Stimulated activated CD4-positive, alpha-beta T cell treated with anti-CD3 and anti-CD28 coated beads, Interleukin-12 subunit alpha, Interleukin-12 subunit beta, amount 100 ng/mL, for 24 hours (primary cell): ENCODE data around the gene CROCC2.
"Not testable (repeated sequence)": the region's sequence is repeated elsewhere in the genome, so short reads cannot be mapped to it uniquely, and the experiment has no call there.

Experiments used
- DNase-seq, 2 experiments: peaks; one replicate each; pipeline ENCODE4 v3.0.0-alpha.2; 2020; ENCODE audit warnings: low read depth in 2 of 2

Gene CROCC2

GRCh38 chr2:240966906-240967680 lies 61.0 kb downstream of the CROCC2 start:
- no peak for DNase-seq

- DNase-seq: no peak
These were observed 61.8 kb downstream of the CROCC2 start for GRCh38 chr2:240967681-240968621.

DNA sequence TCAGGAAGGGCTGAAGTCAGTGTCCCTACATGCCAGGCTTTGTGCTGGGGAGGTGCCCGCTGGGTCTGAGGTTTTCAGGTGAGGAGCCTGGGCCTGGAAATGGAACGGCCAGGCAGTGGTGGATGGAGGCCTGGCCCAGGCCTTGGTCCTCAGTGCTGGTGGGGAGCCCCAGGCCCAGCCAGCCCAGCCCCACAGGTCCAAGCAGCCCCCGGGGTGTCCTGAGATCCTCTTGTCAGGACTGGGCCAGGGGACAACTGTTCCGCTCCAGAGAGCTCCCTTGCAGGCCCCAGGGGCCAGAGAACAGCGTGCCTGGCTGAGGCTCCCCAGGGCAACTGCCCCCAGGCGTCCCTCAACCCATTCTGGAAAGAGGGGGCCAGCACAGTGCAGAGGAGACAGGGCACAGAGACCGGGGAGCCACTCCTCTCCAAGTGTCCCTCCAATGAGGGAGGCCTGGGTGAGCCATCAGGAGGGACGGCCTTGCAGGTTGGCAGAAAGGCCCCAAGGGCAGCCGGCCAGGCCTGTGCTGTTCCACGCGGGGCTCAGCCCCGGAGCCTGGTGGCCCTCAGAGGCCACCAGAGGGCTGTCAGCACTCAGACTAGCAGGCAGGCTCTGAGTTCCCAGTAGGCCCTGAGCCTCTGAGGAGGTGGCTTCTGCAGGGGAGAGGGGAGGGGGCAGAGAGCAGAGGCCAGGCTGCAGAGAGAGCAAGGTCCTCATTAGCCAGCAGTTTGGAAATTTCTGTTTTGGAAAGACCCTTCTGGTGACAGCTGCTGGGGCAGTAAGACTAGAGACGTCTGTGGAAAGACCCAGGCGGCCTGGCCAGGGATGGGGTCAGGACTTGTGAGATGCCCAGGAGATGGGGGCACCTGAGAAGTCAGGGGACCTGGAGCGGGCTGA lies 62.8 kb downstream of the CROCC2 start:
- no peak for DNase-seq

GRCh38 chr2:240970104-240970503 lies 64.0 kb downstream of the CROCC2 start:
- no peak for DNase-seq

- no peak for DNase-seq
These were observed 64.7 kb downstream of the CROCC2 start for GRCh38 chr2:240970816-240971215.

- DNase-seq: no peak
These were observed 66.1 kb downstream of the CROCC2 start for GRCh38 chr2:240972201-240972600.

DNA sequence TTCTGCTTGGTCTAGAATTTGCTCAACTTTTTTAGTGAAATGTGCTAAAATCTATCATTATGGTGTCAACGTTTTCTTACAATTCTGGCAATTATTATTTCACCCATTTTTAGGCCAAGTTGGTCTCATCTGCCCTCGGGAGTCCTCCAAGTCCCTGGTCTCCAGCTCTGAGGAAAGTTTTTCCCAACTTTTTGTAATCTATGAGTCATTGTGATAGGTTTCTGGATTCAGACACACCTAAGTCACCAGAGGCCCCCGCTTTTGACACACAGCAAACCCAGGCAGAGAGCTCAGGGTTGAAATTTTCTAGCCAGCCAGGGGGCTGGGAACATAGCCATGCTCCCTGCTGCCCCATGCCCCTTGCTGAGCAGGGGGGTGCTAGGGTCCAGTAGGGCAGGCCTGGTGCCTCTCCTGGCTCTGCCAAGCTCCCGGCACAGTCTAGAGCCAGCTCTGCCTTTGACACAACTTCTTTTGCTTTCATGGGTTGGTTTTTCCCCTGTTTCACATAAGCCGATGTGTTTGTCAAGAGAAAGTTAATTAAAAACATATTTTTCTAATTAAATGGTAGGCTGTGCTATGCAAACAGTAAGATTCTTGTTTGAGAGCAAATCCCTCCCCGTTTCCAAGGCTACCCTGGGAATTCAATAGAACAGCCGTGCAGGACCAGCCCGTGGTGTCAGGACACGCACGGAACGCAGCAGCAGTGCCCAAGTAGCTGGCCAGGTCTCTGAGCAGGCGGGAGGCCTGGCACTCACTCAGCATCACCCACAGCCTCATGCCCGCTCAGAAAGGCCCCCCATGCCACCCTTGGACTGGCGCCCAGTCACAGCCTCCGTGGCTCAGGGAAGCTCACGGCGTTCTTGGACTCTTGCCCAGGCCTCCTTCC lies 66.7 kb downstream of the CROCC2 start:
- no peak for DNase-seq

- no peak for DNase-seq
These were observed 68.8 kb downstream of the CROCC2 start for GRCh38 chr2:240974771-240975572.

DNA sequence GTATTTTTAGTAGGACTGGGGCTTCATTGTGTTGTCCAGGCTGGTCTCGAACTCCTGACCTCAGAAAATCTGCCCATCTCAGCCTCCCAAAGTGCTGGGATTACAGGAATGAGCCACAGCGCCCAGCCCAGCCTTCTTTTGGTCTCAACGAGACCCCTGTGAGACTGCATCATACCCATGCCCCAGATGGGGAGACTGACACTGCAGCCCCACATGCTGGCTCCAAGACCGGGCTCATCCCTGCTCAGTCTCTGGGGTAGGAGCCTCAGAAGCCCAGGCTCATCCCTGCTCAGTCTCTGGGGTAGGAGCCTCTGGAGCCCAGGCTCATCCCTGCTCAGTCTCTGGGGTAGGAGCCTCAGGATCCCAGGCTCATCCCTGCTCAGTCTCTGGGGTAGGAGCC lies 69.8 kb downstream of the CROCC2 start:
- not testable (repeated sequence) for DNase-seq

DNA sequence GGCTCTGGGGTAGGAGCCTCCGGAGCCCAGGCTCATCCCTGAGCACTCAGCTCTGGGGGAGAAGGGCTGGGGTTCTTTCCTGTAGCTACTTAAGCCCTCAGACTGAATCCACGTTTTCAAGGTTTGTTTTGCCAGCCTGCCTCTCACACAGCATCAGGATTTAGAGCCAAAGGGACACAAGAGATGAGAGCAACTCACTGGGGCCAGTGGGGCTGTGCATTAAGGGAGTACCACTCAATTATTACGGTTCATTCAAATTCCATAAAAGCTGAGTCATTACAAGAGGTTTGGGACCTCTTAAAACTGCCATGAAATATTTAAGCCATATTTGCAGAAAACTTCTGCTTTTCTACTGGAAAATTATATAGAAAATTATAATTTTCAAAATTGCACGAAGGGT lies 75.1 kb downstream of the CROCC2 start:
- no peak for DNase-seq

DNA sequence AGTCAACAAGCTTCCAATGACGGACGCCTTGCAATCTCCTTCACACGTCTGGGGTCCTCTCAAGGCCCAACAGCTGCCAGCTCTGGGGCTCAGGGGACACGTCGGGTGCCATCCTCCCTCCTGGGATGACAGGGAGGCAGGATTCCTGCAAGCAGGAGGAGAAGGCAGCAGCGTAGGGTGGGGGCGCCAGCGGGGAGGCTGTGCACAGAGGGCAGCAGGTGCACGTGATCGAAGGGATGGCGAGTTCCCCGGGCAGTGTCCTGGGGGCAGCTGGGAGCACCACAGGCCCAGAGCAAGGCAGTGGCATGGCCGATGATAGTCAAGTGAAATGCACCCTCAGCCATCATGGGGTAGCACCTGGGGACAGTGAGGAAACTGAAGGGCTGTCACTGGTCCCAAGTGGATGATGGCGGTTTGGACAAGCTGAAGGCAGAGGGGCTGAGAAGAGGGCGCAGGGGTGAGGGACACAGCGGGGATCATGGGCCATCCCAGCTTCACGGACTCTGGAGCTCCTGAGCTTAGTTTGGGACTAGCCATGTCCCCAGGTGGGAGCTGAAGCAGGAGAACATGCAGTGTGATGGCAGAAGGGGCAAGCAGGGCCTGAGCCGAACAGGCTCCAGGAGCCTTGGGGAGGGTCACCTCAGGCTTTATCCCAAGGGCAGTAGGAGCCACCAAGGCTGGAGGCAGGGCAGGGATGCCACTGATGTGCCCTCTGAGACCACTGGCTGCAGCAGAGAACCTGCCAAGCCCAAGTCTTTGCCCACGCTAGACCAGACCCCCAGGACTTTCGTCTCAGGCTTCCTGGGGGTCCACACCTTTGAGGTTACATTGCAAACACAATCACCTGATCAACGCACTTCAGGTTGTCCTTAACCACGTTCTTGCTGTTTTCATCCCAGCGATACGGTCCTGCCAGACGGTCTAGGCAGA lies 76.0 kb downstream of the CROCC2 start:
- no peak for DNase-seq

DNA sequence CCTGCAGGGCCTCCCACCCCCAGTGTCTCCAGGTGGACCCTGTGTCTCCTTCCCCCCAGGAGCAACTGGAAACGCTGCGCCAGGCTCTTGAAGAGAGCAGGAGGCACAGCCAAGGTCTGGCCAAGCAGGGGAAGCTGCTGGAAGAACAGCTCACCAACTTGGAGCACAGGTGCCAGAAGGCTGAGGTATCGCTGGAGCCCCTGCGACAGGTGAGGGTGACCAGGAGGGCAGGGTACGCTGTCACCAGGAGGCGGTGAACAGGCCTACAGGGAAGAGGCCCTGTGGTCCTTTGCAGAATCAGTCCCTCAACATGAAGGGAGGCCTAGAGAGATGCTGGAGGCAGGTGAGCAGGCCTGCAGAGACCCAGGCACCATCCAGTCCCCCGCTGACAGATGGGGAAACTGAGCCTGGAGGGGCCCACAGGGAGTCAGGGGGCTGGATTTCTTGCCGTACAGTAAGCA lies 76.7 kb downstream of the CROCC2 start:
- DNase-seq: no peak

GRCh38 chr2:240983361-240983995 lies 77.3 kb downstream of the CROCC2 start:
- DNase-seq: peak in 1 of 2 experiments; percentile 18

GRCh38 chr2:240983996-240984498 lies 77.9 kb downstream of the CROCC2 start:
- no peak for DNase-seq

- no peak for DNase-seq
These were observed 80.0 kb downstream of the CROCC2 start for GRCh38 chr2:240985881-240986786.

DNA sequence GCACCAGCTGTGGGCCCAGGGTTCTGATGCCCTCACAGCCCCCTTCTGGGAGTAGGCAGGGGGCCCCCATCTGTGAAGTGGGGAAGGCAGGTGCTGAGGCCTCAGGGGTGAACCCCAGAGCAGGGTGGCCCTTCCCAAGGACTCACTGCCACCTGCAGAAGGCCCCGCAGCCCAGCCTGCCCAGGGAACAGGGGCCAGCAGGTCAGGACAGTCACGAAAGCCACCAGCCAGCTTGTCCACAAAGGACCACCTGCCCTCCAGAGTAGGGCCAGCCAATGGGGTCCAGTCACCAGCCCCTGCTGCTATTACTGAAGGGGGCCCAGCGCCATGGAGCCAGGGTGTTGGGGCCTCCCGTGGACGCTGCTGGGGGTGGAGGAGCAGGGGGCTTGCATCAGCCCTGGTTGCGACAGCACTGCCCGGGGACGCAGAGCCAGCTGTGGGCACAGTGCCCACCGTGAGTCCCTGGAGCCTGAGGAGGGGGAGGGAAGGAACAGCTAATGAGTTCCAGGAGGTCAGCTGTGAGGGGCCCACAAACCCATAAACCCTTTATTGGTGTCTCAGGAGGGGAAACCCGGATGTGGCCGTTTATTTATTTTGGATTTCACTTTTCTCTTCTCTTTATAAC lies 80.8 kb downstream of the CROCC2 start:
- no peak for DNase-seq
